Islet precursor cell (in vitro differentiated cells): ENCODE measurements around the gene ITGB2.

Experiments
- DNase-seq: peaks from one replicate; pipeline ENCODE4 v3.0.0-alpha.2; 2018

Gene ITGB2

DNA sequence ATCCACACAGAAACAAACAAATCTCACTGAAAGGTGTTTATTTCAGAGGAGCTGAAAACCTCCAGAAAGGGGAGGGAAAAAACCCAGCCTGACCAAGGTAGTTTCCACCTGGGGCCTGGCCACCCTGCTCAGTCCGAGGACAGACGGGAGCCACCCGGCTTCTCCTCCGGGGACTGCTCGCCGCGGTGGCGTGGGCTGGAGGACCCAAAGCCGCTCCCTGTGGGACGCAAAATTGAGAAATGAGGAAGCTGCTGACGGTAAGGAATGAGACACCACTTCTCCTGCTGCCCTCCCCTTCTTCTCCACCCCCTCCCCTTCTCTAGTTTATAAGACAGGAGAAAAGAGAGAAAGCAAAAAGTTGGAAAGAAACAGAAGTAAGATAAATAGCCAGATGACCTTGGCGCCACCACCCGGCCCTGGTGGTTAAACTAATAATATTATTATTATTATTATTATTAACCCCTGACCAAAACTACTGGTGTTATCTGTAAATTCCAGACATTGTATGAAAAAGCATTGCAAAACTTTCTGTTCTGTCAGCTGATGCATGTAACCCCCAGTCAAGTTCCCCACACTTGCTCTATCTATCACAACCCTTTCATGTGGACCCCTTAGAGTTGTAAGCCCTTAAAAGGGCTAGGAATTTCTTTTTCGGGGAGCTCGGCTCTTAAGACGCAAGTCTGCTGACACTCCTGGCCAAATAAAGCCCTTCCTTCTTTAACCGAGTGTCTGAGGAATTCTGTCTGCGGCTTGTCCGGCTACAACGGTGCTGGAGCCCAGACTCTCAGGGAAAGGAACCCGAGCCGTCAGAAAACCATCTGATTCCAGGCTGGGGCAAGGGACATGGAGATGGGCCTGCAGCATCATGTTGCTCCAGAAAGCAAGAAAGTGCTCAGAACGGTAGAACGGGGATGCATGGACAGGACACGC is 12.5 kb downstream of the ITGB2 start:
- no peak for DNase-seq

DNA sequence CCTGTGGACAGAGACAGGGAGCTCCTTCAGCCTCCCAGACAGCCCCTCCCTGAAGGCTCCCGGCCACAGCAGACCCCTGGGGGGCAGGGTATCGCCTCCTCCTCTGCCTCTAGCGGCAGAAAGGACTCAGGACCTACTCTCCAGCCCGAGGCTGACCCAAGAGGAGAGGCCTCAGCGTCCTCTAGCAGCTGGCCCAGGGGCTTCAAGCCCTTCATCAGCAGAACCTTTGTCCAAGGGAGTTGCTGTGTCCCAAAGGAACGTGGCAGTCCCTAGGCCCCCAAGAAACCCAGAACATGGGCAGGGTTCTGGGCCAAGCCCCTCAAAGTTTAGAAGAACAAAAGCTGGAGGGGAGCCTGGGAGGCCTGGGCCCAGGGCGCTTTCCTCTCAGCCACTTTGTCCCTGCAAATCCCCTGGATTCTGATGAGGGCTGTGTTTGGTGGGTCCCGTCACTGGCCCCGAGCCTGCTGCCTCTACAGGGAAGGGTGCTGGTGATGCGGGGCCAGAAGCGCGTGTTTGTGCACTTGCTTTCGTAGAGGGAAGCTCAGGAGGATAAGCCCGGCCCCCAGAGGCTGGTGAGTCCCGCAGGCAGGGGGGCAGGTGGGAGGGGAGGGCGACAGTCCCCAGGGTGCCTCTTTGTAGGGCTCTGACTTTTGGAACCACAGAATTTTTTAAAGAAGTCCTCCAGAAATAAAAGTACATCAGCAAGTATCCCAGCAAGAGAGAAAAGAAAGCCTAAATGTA is 13.3 kb downstream of the ITGB2 start:
- DNase-seq: no peak

GRCh38 chr21:44905728-44906090 is 15.0 kb downstream of the ITGB2 start:
- DNase-seq: no peak

- DNase-seq: no peak
Measured at GRCh38 chr21:44905016-44905727, 15.5 kb downstream of the ITGB2 start.

GRCh38 chr21:44904141-44904923 is 16.4 kb downstream of the ITGB2 start:
- DNase-seq: no peak

DNA sequence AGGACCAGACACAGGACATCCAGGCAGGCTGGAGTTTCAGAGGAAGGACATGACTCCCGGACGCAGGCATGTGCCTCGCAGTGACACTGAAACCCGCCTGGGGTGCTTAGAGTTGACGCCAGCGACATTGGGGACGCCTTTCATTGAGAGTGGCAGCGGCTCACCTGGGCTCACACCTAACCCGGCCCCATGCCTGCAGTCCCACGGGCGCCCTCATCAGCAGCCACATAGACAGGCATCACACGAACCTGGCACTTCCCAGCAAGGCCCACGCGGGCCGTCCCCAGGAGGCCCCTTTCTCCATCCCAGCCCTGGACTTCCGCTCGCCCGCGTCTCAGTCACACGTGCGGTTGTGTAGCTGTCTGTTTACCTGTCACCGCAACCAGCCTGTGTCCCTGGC is 17.0 kb downstream of the ITGB2 start:
- DNase-seq: no peak

GRCh38 chr21:44903050-44903685 is 17.5 kb downstream of the ITGB2 start:
- DNase-seq: no peak

GRCh38 chr21:44902268-44903049 is 18.2 kb downstream of the ITGB2 start:
- no peak for DNase-seq

GRCh38 chr21:44901391-44902074 is 19.2 kb downstream of the ITGB2 start:
- DNase-seq: no peak

DNA sequence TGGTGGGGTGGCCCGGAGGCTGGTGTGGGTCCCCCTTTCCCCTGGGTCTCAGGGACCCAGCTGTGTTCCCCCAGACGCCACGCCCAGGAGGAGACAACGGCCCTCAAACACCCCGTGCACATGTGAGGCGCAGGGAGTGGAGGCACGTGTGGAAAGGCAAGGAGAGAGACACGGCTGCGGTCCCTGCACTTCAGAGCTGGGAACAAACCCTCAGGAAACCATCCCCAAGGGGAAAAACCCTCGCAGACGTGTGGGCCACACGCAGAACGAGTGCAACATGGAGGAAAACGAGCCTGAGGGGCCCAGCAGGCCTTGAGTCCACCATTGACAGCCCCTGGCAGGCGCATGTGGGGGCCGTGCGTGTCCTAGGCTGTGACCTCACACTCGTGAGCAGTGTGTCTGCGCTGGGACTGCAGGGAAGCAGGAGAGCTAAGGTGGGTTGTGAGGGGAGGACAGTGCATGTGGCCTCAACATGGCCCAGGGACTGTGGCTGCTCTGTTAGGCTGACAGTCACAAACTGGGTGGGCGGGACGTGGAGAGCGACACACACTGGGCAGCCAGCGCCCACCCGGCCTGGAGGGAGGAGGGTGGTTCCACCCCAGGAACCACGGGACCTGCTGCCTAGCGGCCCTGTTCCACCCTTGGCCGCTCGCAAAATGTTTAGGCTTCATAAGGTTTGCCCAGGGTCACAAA is 20.0 kb downstream of the ITGB2 start:
- no peak for DNase-seq

GRCh38 chr21:44899768-44900558 is 20.7 kb downstream of the ITGB2 start:
- DNase-seq: no peak

DNA sequence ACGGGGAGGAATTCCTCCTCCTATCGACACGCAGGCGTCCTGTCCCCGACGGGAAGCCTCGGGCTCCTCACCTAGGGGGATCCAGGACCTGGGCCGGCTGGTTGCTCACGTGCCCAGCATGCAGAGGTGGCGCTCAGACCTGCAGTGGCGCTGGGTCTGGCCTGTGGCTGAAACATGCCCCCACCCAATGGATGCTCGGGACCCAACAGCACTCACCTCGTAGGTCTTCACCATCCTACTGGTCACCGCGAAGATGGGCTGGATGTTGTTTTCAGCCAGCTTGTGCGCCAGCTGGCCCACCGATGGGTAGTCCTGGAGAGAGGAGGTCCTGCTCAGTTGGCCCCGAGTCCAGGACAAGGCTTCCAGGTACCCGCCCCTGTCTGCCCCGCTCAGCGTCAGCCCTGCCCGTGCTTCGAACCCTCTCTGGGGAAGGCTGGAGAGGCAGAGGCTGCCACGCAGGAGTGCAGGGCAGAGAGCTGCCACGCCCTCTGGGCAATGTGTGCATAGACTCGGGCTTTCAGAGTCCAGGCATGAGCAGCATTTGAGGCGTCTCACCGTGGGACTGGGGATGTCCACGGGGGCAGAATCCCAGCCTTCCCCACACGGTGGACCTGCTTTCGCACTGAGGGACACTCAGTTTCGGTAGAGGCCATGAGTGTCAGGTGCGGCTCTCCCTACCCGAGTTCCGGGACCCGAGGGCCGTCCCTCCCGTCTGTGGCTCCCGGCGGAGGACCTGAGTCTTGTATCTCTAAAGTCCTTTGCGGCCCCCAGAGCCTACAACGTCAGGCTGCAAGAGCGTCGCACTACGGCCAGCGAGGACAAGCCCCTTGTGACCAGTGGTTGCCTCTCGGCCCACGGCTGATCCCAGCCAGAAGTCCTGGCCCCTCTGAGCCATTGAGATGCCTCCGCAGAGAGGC is 21.6 kb downstream of the ITGB2 start:
- no peak for DNase-seq

GRCh38 chr21:44898011-44898488 is 22.6 kb downstream of the ITGB2 start:
- no peak for DNase-seq

GRCh38 chr21:44897326-44898010 is 23.2 kb downstream of the ITGB2 start:
- no peak for DNase-seq

DNA sequence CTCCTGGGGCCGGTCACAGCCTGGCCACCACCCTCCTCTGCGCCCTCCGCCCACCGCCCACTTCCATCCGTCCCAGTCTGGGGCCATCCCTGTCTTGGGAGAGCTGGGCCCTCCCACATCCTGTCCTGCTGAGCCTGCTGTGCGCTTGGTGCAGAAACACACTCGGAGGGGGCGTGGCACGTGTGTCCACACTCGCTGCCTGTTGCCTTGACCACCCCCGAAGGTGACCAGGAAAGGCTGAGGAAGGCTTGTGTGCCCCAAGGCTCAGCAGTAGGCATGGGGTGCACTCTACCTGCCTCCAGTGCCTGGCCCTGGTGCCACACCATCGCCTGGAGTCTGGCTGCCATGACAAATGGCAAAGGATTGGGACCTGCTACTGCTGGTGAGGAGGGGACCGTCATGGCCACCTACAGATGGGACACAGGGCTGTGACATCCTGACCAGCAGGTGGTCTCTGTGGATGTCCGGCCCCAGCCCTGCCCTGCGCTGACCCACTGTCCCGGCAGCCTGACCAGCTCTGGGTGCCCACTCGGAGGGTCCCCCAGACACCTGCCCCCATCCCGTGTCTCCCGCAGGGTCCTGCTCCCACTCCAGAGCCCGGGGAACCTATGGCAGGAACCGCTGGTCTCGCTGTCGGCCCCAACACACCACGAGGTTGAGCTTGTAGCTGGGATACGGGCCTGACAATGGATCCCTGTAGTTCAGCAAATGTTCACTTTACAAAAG is 24.0 kb downstream of the ITGB2 start:
- DNase-seq: no peak

- DNase-seq: no peak
Measured at GRCh38 chr21:44895859-44896258, 24.8 kb downstream of the ITGB2 start.
